Measurements from ENCODE around the gene SLC22A23.

SLC22A23 gene

GRCh38 chr6:3293271-3294155, 163.3 kb downstream of the SLC22A23 start:
- H3K4me2 ChIP-seq (ENCODE audit: low read depth, low read length), result no peak overlapping the region
- H3K79me2 ChIP-seq (ENCODE audit: low read length), result no peaks in the 10 kb centered on the region
- H3K4me3 ChIP-seq (ENCODE audit: low read length), result no peak overlapping the region
- H3K4me1 ChIP-seq (ENCODE audit: low read length), result no peaks in the 10 kb centered on the region
- H3K27me3 ChIP-seq (replicated peaks; ENCODE audit: insufficient read depth, low read length), result no peaks in the 10 kb centered on the region
- H4K20me1 ChIP-seq (ENCODE audit: insufficient read depth, low read length), result no peaks in the 10 kb centered on the region
- DNase-seq, result no peak
- no peak for TF ChIP-seq EZH2phosphoT487 (IDR thresholded peaks at IDR 0.05; ENCODE audit: low read length)
- no peak for TF ChIP-seq CTCF (IDR thresholded peaks at IDR 0.05; ENCODE audit: low read length)
- no peak for TF ChIP-seq EZH2 (optimal IDR thresholded peaks at IDR 0.05; ENCODE audit: low read depth, low read length)
- no peak overlapping the region for H3K27ac ChIP-seq (ENCODE audit: low read length)
- H3K9ac ChIP-seq (ENCODE audit: low read length), result no peak overlapping the region
- H3F3A ChIP-seq (ENCODE audit: insufficient read depth, low read length), result no peaks in the 10 kb centered on the region
- H3K9me3 ChIP-seq (replicated peaks; ENCODE audit: insufficient read depth, low read length), result no peaks in the 10 kb centered on the region
- H2AFZ ChIP-seq (ENCODE audit: low read length), result no peak overlapping the region
- H3K9me2 ChIP-seq (replicated peaks; ENCODE audit: insufficient read depth, low read length), result no peaks in the 10 kb centered on the region
- H3K36me3 ChIP-seq (replicated peaks; ENCODE audit: insufficient read depth, low read length), result no peaks in the 10 kb centered on the region

GRCh38 chr6:3292431-3293197, 164.2 kb downstream of the SLC22A23 start:
- Histone ChIP-seq H3K27me3 (replicated peaks; ENCODE audit: insufficient read depth, low read length) (no peaks in the 10 kb centered on the region), H3K4me2 (ENCODE audit: low read depth, low read length) (no peak overlapping the region), H3K27ac (ENCODE audit: low read length) (no peak overlapping the region), H3K36me3 (replicated peaks; ENCODE audit: insufficient read depth, low read length) (no peaks in the 10 kb centered on the region), H4K20me1 (ENCODE audit: insufficient read depth, low read length) (no peaks in the 10 kb centered on the region), H3K79me2 (ENCODE audit: low read length) (no peaks in the 10 kb centered on the region), H3K9ac (ENCODE audit: low read length) (no peak overlapping the region), H3F3A (ENCODE audit: insufficient read depth, low read length) (no peaks in the 10 kb centered on the region), H3K9me3 (replicated peaks; ENCODE audit: insufficient read depth, low read length) (no peaks in the 10 kb centered on the region), H3K9me2 (replicated peaks; ENCODE audit: insufficient read depth, low read length) (no peaks in the 10 kb centered on the region), H2AFZ (ENCODE audit: low read length) (no peak overlapping the region), H3K4me1 (ENCODE audit: low read length) (no peaks in the 10 kb centered on the region), H3K4me3 (ENCODE audit: low read length) (no peak overlapping the region)
- no peak for TF ChIP-seq EZH2phosphoT487 (IDR thresholded peaks at IDR 0.05; ENCODE audit: low read length)
- TF ChIP-seq CTCF (IDR thresholded peaks at IDR 0.05; ENCODE audit: low read length), result no peak
- no peak for TF ChIP-seq EZH2 (optimal IDR thresholded peaks at IDR 0.05; ENCODE audit: low read depth, low read length)
- DNase-seq, result no peak

GRCh38 chr6:3291987-3292386, 164.9 kb downstream of the SLC22A23 start:
- Histone ChIP-seq H2AFZ (ENCODE audit: low read length) (no peak overlapping the region), H3K27ac (ENCODE audit: low read length) (no peak overlapping the region), H3F3A (ENCODE audit: insufficient read depth, low read length) (no peaks in the 10 kb centered on the region), H3K4me1 (ENCODE audit: low read length) (no peaks in the 10 kb centered on the region), H3K9me3 (replicated peaks; ENCODE audit: insufficient read depth, low read length) (no peaks in the 10 kb centered on the region), H3K4me2 (ENCODE audit: low read depth, low read length) (no peak overlapping the region), H3K4me3 (ENCODE audit: low read length) (no peak overlapping the region), H3K9ac (ENCODE audit: low read length) (no peak overlapping the region), H4K20me1 (ENCODE audit: insufficient read depth, low read length) (no peaks in the 10 kb centered on the region), H3K27me3 (replicated peaks; ENCODE audit: insufficient read depth, low read length) (no peaks in the 10 kb centered on the region), H3K79me2 (ENCODE audit: low read length) (no peaks in the 10 kb centered on the region), H3K9me2 (replicated peaks; ENCODE audit: insufficient read depth, low read length) (no peaks in the 10 kb centered on the region), H3K36me3 (replicated peaks; ENCODE audit: insufficient read depth, low read length) (no peaks in the 10 kb centered on the region)
- DNase-seq, result no peak
- TF ChIP-seq EZH2 (optimal IDR thresholded peaks at IDR 0.05; ENCODE audit: low read depth, low read length), result no peak
- no peak for TF ChIP-seq EZH2phosphoT487 (IDR thresholded peaks at IDR 0.05; ENCODE audit: low read length)
- TF ChIP-seq CTCF (IDR thresholded peaks at IDR 0.05; ENCODE audit: low read length), result no peak

Measured in MM.1S (cell line).